GM06990 (cell line): ENCODE results near the gene C15orf62.

Source experiments
- DNase-seq: peaks from one replicate; pipeline ENCODE4 v3.0.0-alpha.2; 2011; ENCODE audit not compliant: insufficient read length; ENCODE audit errors: extremely low read depth
- H3K27me3 ChIP-seq: replicated peaks from 2 replicates; pipeline ENCODE4 v1.6.0; 2011; ENCODE audit warnings: low read length; ENCODE audit not compliant: control insufficient read depth, insufficient read depth
- H3K36me3 ChIP-seq: 2 replicates; pipeline ENCODE4 v1.5.1; 2011; ENCODE audit warnings: low read length; ENCODE audit not compliant: control insufficient read depth, insufficient read depth
- H3K4me3 ChIP-seq: replicated peaks from 2 replicates; pipeline ENCODE4 v1.5.1; 2011; ENCODE audit warnings: low read depth, mild to moderate bottlenecking, control low read depth, low read length
- TF ChIP-seq, protein P1 (sequence below): IDR thresholded peaks from 2 replicates; pipeline ENCODE4 v1.5.1; 2011; ENCODE audit warnings: low read length, control low read depth, mild to moderate bottlenecking, inconsistent platforms; ENCODE audit not compliant: insufficient read depth, poor library complexity, severe bottlenecking

Gene C15orf62

DNA sequence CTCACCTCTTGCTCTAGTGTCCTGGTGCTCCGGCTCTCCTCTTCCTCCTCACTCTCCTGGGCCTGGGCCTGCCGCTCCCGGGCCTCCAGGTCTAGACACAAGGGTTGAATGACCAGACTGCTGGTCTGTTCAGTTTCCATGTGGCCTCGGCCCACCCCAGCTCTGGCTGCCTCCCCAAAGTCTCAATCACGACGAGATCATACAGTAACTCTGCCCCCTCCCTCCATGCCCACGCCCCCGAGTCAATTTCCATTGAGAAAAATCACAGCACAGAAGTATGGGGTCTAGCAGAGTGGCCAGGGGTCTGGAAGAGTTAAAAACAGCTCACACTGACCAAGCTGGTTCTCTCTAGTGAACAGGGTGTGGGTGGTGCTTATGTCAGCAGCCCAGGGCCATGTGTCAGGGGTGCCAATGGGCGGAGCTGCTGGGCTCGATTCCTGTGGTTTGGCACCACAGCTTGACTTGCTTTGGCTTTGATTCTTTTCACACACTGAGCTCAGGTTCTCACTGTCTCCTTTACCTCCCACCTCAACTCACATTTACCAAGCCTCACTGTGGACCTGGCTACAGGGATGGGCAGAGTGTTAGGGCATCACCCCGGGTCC lies 6.9 kb downstream of the C15orf62 start:
- peaks cover 33% of the 10 kb centered on the region for H3K36me3 ChIP-seq
- no peak overlapping the region for H3K4me3 ChIP-seq
- no peaks in the 10 kb centered on the region for H3K27me3 ChIP-seq
- TF ChIP-seq, protein P1, sequence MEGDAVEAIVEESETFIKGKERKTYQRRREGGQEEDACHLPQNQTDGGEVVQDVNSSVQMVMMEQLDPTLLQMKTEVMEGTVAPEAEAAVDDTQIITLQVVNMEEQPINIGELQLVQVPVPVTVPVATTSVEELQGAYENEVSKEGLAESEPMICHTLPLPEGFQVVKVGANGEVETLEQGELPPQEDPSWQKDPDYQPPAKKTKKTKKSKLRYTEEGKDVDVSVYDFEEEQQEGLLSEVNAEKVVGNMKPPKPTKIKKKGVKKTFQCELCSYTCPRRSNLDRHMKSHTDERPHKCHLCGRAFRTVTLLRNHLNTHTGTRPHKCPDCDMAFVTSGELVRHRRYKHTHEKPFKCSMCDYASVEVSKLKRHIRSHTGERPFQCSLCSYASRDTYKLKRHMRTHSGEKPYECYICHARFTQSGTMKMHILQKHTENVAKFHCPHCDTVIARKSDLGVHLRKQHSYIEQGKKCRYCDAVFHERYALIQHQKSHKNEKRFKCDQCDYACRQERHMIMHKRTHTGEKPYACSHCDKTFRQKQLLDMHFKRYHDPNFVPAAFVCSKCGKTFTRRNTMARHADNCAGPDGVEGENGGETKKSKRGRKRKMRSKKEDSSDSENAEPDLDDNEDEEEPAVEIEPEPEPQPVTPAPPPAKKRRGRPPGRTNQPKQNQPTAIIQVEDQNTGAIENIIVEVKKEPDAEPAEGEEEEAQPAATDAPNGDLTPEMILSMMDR = no peak
- no peak for DNase-seq

DNA sequence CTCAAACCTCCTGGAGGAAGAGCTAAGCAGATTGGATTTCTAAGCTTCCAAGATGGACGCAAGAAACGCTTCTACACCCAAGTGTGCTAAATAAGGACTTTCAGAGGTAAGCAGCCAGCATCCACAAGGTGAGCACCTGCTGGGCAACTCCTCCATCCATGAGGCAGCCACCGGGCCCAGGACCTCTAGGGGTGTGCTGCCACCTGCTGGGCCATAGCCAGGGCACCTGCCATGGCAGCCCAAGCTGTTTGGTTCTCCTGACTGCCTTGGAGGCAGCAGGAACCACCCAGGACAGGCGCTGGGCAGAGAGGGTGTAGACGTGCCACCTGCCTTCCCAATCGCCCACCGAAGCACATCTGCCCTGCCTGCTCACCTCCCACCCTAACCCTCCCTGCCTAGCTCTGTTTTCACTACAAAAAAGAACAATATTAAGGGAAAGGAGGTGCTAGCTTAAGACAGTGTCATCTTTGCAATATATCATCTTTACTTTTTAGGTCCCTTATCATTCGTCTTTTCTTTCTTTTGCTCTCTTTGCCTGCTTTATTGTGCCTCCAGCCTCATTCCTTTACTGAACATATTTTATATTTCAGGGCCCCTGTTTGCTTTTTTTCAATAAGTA lies 12.9 kb downstream of the C15orf62 start:
- DNase-seq = peak; percentile 72
- no peak overlapping the region for H3K4me3 ChIP-seq

DNA sequence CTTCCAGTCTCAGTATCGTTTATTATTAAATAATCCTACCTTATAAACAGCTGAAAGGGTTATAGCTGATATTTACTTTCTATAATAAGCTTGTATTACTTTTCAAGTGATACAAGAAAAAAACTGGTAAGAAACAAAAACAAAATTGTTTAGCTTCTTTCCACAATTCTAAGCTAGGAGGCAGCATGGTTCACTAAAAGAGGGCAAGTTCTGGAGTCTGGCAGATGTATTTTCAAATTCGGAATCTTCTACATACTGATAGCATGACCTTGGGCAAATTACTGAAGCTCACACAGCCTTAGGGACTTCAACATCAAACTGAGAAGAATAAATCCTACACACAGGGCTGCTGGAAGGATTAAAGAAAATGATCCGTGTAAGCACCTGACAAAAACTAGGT lies 15.4 kb downstream of the C15orf62 start:
- TF ChIP-seq, protein P1 = no peak
- no peaks in the 10 kb centered on the region for H3K27me3 ChIP-seq
- no peak for DNase-seq
- no peaks in the 10 kb centered on the region for H3K36me3 ChIP-seq
- no peak overlapping the region for H3K4me3 ChIP-seq

More for the DNA sequence above, 12.9 kb downstream of the C15orf62 start:
- TF ChIP-seq, protein P1 = peak; percentile 95
- peaks cover 8% of the 10 kb centered on the region for H3K36me3 ChIP-seq
- no peaks in the 10 kb centered on the region for H3K27me3 ChIP-seq

DNA sequence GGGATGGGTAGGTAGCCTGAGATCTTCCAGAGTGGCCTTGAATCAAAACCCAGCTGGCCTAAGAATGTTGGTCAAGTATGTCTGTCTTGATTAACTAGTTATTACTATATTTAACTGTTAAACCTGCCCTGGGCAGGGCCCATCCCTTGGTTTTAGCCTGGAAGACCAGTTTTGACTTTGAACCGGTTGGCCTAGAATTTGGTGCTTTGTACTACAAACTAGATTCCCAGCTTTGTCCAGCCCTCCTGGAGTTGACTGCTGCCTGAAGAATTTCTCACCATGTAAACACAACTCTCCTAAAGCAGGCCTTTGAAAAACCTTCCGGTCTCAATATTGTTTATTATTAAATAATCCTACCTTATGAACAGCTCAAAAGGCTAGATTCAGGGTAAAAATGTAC lies 16.0 kb downstream of the C15orf62 start:
- no peaks in the 10 kb centered on the region for H3K27me3 ChIP-seq
- TF ChIP-seq, protein P1 = no peak
- H3K36me3 ChIP-seq = peaks cover 1% of the 10 kb centered on the region; the same call in 1 of the 2 replicates
- no peak overlapping the region for H3K4me3 ChIP-seq
- no peak for DNase-seq

DNA sequence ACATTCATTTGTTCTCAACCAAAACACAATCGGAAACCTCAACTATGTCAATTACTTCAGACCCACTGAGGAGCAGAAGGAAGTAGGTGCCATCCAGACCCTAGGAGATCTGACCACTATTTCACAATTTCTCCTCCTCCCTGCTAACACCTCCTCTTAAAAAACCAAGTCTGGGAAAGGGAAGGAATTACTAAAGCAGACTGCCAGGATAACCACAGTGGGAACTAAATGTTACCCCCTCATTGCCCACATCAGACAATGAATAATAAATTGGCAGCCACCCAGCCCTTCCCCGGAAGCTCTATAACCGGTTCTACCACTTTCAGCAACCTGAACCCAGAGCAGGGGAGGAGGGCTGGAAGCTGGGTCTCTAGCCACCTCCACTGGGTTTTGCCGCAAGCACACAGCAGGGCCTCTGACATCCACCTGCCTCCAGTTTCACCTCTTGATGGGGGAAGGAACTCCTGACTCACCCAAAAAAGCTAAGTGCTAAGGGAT lies 17.6 kb downstream of the C15orf62 start:
- Histone ChIP-seq H3K4me3 (no peak overlapping the region), H3K27me3 (no peaks in the 10 kb centered on the region), H3K36me3 (peaks cover 1% of the 10 kb centered on the region; the same call in 1 of the 2 replicates)
- TF ChIP-seq, protein P1 = no peak
- DNase-seq = no peak
